Liver (tissue), 9 donors: ENCODE measurements around the gene ENOX1. TPM values are rescaled to one million over a fixed set of nuclear protein-coding genes. Genes with fewer than 3 reads are reported as not detected.

ENCODE experiments used
- DNase-seq: peaks from one replicate; pipeline ENCODE4 v3.0.0-alpha.2; 2017; ENCODE audit warnings: low spot score
- H3K27ac ChIP-seq, 2 donors: one replicate each; pipeline ENCODE4 v1.7.0; 2013; ENCODE audit warnings: inconsistent platforms in 2 of 2, low read length in 2 of 2, control low read depth in 1 of 2, low read depth in 1 of 2, mild to moderate bottlenecking in 1 of 2
- H3K27me3 ChIP-seq, 4 donors: one replicate each; pipeline versions ENCODE4 v1.6.1 to v1.7.0; 2013; ENCODE audit warnings: low read length in 3 of 4, inconsistent platforms in 1 of 4, mild to moderate bottlenecking in 1 of 4, moderate library complexity in 1 of 4; ENCODE audit not compliant: control insufficient read depth in 4 of 4, insufficient read depth in 4 of 4
- H3K36me3 ChIP-seq, 4 donors: one replicate each; pipeline versions ENCODE4 v1.6.1 to v1.7.0; 2013; ENCODE audit warnings: low read length in 3 of 4, mild to moderate bottlenecking in 3 of 4, low read depth in 1 of 4, moderate library complexity in 1 of 4; ENCODE audit not compliant: control insufficient read depth in 4 of 4, insufficient read depth in 3 of 4
- H3K4me1 ChIP-seq, 4 donors: one replicate each; pipeline versions ENCODE4 v1.6.1 to v1.7.0; 2013; ENCODE audit warnings: low read length in 3 of 4, mild to moderate bottlenecking in 3 of 4, moderate library complexity in 1 of 4; ENCODE audit not compliant: control insufficient read depth in 4 of 4, insufficient read depth in 4 of 4
- H3K4me3 ChIP-seq, 3 donors: one replicate each; pipeline versions ENCODE4 v1.6.1 to v1.7.0; 2013; ENCODE audit warnings: low read length in 3 of 3, control low read depth in 1 of 3, low read depth in 1 of 3, mild to moderate bottlenecking in 1 of 3
- H3K9ac ChIP-seq, 2 donors: one replicate each; pipeline ENCODE4 v1.7.0; 2013; ENCODE audit warnings: low read length in 2 of 2, mild to moderate bottlenecking in 2 of 2, moderate library complexity in 2 of 2, control low read depth in 1 of 2, low read depth in 1 of 2
- H3K9me3 ChIP-seq, 4 donors: one replicate each; pipeline versions ENCODE4 v1.6.1 to v1.7.0; 2013; ENCODE audit warnings: low read length in 3 of 4; ENCODE audit not compliant: control insufficient read depth in 4 of 4
- FOXA1 ChIP-seq: IDR thresholded peaks from 2 replicates; pipeline ENCODE4 v1.6.1; 2016; ENCODE audit warnings: antibody characterized with exemption
- FOXA2 ChIP-seq: IDR thresholded peaks from 2 replicates; pipeline ENCODE4 v1.6.1; 2016; ENCODE audit warnings: antibody characterized with exemption
- GABPA ChIP-seq, 2 donors: IDR thresholded peaks in 1 of 2; conservative IDR thresholded peaks in 1 of 2; 2 replicates each; pipeline ENCODE4 v1.6.1; 2016; ENCODE audit warnings: antibody characterized with exemption in 2 of 2, mild to moderate bottlenecking in 1 of 2, moderate library complexity in 1 of 2
- HNF4A ChIP-seq, 2 donors: conservative IDR thresholded peaks; 2 replicates each; pipeline ENCODE4 v1.6.1; 2016; ENCODE audit warnings: antibody characterized with exemption in 2 of 2, mild to moderate bottlenecking in 2 of 2
- HNF4G ChIP-seq: IDR thresholded peaks from 2 replicates; pipeline ENCODE4 v1.6.1; 2016; ENCODE audit warnings: antibody characterized with exemption
- NR2F2 ChIP-seq: IDR thresholded peaks from 2 replicates; pipeline ENCODE4 v1.6.1; 2016; ENCODE audit warnings: antibody characterized with exemption
- RAD21 ChIP-seq, 2 donors: IDR thresholded peaks; 2 replicates each; pipeline ENCODE4 v1.6.1; 2016; ENCODE audit warnings: antibody characterized with exemption in 2 of 2, mild to moderate bottlenecking in 2 of 2
- REST ChIP-seq: IDR thresholded peaks from 2 replicates; pipeline ENCODE4 v1.6.1; 2016; ENCODE audit warnings: antibody characterized with exemption, mild to moderate bottlenecking
- RXRA ChIP-seq, 2 donors: IDR thresholded peaks; 2 replicates each; pipeline ENCODE4 v1.6.1; 2017 to 2018; ENCODE audit warnings: antibody characterized with exemption in 2 of 2, mild to moderate bottlenecking in 1 of 2
- SP1 ChIP-seq: IDR thresholded peaks from 2 replicates; pipeline ENCODE4 v1.6.1; 2018; ENCODE audit warnings: antibody characterized with exemption, mild to moderate bottlenecking
- TAF1 ChIP-seq: conservative IDR thresholded peaks from 2 replicates; pipeline ENCODE4 v1.6.1; 2016; ENCODE audit warnings: antibody characterized with exemption, mild to moderate bottlenecking
- YY1 ChIP-seq: IDR thresholded peaks from 2 replicates; pipeline ENCODE4 v1.6.1; 2016; ENCODE audit warnings: antibody characterized with exemption, mild to moderate bottlenecking
- WGBS: extraction: QIAGEN DNeasy Blood & Tissue Kit; methylation state at CpG from one replicate; pipeline ENCODE4 v1.1.7; 2013; 5-methylcytosine and 5-hydroxymethylcytosine counted together
- polyA plus RNA-seq, 2 donors: library from polyadenylated mRNA; stranded (reverse) in 1 of 2; unstranded in 1 of 2; fragments of 200-250 nt in 1 of 2; fragments of >200 nt in 1 of 2; fragmentation: Nextera tagmentation in 1 of 2; extraction: Ambion mirVana in 1 of 2; gene quantifications; one replicate each; pipeline versions ENCODE4 v1.2.1 to v1.2.3, GENCODE V29; 2013 to 2015
- total RNA-seq, 2 donors: library from RNA; depleted of rRNA; stranded (reverse); fragments of >200 nt; gene quantifications; one replicate each; pipeline ENCODE4 v1.2.3, GENCODE V29; 2014
- TF ChIP-seq, protein P1 (sequence below): IDR thresholded peaks from 2 replicates; pipeline ENCODE4 v1.6.1; 2016; ENCODE audit warnings: antibody characterized with exemption
- TF ChIP-seq, protein P2 (sequence below): fragments of 150-350 bp; IDR thresholded peaks from 2 replicates; pipeline ENCODE4 v1.5.1; 2017; ENCODE audit warnings: improper control_type of control experiment, low read depth, low read length; ENCODE audit not compliant: missing input control
- TF ChIP-seq, protein P3 (sequence below): IDR thresholded peaks from 2 replicates; pipeline ENCODE4 v1.6.1; 2016; ENCODE audit warnings: antibody characterized with exemption
- TF ChIP-seq, protein P4 (sequence below): IDR thresholded peaks from 2 replicates; pipeline ENCODE4 v1.6.1; 2016; ENCODE audit warnings: antibody characterized with exemption
- donor health status: healthy.
- donor health status: healthy.
- donor health status: healthy.
- donor health status: healthy.
- donor health status: healthy.

Gene ENOX1
- total and polyA plus RNA-seq, 4 donors, result 0.02 to 0.33 (median 0.08) TPM; not detected in 1

DNA sequence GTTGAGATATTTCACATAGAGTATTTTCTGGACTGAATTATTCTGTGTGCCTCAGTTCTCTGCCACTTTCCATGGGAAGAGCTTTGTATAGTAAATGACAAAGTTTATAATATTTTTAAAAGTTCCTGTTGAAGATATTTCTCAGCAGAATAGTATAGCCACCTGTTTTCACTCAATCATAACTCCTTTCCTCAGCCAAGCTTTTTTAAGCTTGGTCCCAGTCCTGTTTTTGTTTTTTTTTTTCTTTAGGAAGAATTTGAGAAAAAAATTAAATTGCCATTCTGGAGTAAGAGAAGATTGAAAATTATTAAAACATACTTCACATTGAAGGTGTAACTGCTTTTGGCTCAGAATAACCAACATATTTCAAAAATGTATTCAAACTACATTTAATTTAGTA lies 55.5 kb downstream of the ENOX1 start:
- Histone ChIP-seq H3K36me3 (no peaks in the 10 kb centered on the region), H3K9ac (no peak overlapping the region), H3K4me1 (no peaks in the 10 kb centered on the region), H3K4me3 (no peak overlapping the region), H3K27ac (no peak overlapping the region), H3K27me3 (no peaks in the 10 kb centered on the region), H3K9me3 (no peaks in the 10 kb centered on the region)
- no peak for TF ChIP-seq RAD21 (IDR thresholded peaks at IDR 0.05)
- no peak for TF ChIP-seq TAF1
- TF ChIP-seq, protein P1, sequence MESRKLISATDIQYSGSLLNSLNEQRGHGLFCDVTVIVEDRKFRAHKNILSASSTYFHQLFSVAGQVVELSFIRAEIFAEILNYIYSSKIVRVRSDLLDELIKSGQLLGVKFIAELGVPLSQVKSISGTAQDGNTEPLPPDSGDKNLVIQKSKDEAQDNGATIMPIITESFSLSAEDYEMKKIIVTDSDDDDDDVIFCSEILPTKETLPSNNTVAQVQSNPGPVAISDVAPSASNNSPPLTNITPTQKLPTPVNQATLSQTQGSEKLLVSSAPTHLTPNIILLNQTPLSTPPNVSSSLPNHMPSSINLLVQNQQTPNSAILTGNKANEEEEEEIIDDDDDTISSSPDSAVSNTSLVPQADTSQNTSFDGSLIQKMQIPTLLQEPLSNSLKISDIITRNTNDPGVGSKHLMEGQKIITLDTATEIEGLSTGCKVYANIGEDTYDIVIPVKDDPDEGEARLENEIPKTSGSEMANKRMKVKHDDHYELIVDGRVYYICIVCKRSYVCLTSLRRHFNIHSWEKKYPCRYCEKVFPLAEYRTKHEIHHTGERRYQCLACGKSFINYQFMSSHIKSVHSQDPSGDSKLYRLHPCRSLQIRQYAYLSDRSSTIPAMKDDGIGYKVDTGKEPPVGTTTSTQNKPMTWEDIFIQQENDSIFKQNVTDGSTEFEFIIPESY, result no peak
- TF ChIP-seq, protein P2, sequence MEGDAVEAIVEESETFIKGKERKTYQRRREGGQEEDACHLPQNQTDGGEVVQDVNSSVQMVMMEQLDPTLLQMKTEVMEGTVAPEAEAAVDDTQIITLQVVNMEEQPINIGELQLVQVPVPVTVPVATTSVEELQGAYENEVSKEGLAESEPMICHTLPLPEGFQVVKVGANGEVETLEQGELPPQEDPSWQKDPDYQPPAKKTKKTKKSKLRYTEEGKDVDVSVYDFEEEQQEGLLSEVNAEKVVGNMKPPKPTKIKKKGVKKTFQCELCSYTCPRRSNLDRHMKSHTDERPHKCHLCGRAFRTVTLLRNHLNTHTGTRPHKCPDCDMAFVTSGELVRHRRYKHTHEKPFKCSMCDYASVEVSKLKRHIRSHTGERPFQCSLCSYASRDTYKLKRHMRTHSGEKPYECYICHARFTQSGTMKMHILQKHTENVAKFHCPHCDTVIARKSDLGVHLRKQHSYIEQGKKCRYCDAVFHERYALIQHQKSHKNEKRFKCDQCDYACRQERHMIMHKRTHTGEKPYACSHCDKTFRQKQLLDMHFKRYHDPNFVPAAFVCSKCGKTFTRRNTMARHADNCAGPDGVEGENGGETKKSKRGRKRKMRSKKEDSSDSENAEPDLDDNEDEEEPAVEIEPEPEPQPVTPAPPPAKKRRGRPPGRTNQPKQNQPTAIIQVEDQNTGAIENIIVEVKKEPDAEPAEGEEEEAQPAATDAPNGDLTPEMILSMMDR, result no peak
- no peak for DNase-seq

GRCh38 chr13:43730642-43731041 lies 56.1 kb downstream of the ENOX1 start:
- WGBS, result 73% methylated on average over 3 of the region's 3 CpGs
- H3K27me3 ChIP-seq, result no peaks in the 10 kb centered on the region
- H3K4me3 ChIP-seq, result no peak overlapping the region
- no peaks in the 10 kb centered on the region for H3K36me3 ChIP-seq
- no peaks in the 10 kb centered on the region for H3K4me1 ChIP-seq
- H3K9ac ChIP-seq, result no peak overlapping the region
- no peak for DNase-seq
- no peak overlapping the region for H3K27ac ChIP-seq
- H3K9me3 ChIP-seq, result no peaks in the 10 kb centered on the region
- TF ChIP-seq HNF4G (no peak), TAF1 (no peak), HNF4A (conservative IDR thresholded peaks at IDR 0.05) (no peak), RXRA (IDR thresholded peaks at IDR 0.05) (no peak), SP1 (no peak), FOXA2 (no peak), RAD21 (IDR thresholded peaks at IDR 0.05) (no peak), FOXA1 (no peak), GABPA (IDR thresholded peaks at IDR 0.05 in 1 of 2, conservative IDR thresholded peaks at IDR 0.05 in 1 of 2) (no peak), NR2F2 (no peak), REST (no peak), YY1 (no peak)
- TF ChIP-seq, protein P3, sequence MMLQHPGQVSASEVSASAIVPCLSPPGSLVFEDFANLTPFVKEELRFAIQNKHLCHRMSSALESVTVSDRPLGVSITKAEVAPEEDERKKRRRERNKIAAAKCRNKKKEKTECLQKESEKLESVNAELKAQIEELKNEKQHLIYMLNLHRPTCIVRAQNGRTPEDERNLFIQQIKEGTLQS, result no peak
- TF ChIP-seq, protein P4, sequence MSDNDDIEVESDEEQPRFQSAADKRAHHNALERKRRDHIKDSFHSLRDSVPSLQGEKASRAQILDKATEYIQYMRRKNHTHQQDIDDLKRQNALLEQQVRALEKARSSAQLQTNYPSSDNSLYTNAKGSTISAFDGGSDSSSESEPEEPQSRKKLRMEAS, result no peak
